HCT116 (cell line): ENCODE results near the gene FXYD4. TPM values are rescaled to one million over a fixed set of nuclear protein-coding genes. Genes with fewer than 3 reads are reported as not detected.
A peak's percentile ranks its signal among the peaks of the same experiment; 100 is the strongest.

ENCODE experiments used
- ATAC-seq: fragments of 200-7000 bp; cut with Tn5 transposase; 2 replicates; pipeline ENCODE4 v1.9.1; 2020; ENCODE audit warnings: mild to moderate bottlenecking, moderate library complexity
- Bru-seq: library from RNA; stranded (reverse); fragments of 400-500 nt; gene quantifications from one replicate; lab custom pipeline; 2021; lab: Mats Ljungman, UMichigan
- BruChase-seq, 2 experiments: library from RNA; stranded (reverse); fragments of 400-500 nt; gene quantifications; one replicate each; lab custom pipeline; 2021; lab: Mats Ljungman, UMichigan
- BruUV-seq: library from RNA; stranded (reverse); fragments of 400-500 nt; replicated peaks from 2 replicates; lab custom pipeline; 2021; lab: Mats Ljungman, UMichigan
- CTCF ChIA-PET: fragments of 300-600 bp; sonication (Branson Sonifier 250); formaldehyde crosslinking; loops from one replicate; lab custom pipeline; 2021; ENCODE audit warnings: antibody characterized with exemption; lab: Charles Lee
- POLR2A ChIA-PET: fragments of 300-600, 350-600 bp; sonication (Branson Sonifier 250); formaldehyde crosslinking; loops from one replicate; lab custom pipeline; 2021; ENCODE audit warnings: antibody characterized with exemption; lab: Charles Lee
- RAD21 ChIA-PET, 2 experiments: fragments of 300-600 bp; sonication (Branson Sonifier 250); formaldehyde crosslinking; loops; one replicate each; lab custom pipeline; 2023; ENCODE audit warnings: low total read pairs in 2 of 2; ENCODE audit not compliant: uncharacterized antibody in 2 of 2, unreplicated experiment in 2 of 2, low non-redundant PET in 1 of 2; lab: Charles Lee
- DNase-seq: peaks from one replicate; pipeline ENCODE4 v3.0.0-alpha.2; 2010; ENCODE audit warnings: low read depth, low spot score
- H2AFZ ChIP-seq: fragments of 200-600 bp; shearing (Covaris generic), sonication (generic); 2 replicates; pipeline ENCODE4 v1.6.1; 2017; ENCODE audit warnings: low read depth, mixed run types, mixed read lengths, antibody characterized with exemption, low read length; ENCODE audit not compliant: poor library complexity, severe bottlenecking
- H3K27ac ChIP-seq: 2 replicates; pipeline ENCODE4 v1.5.1; 2012; ENCODE audit warnings: low read depth, low read length
- H3K27me3 ChIP-seq: fragments of 200-600 bp; sonication (generic); 2 replicates; pipeline ENCODE4 v1.6.1; 2016; ENCODE audit warnings: mixed run types, low read length, mixed read lengths; ENCODE audit not compliant: insufficient read depth
- H3K36me3 ChIP-seq, 2 experiments: fragments of 200-500 bp in 1 of 2; fragments of 200-600 bp in 1 of 2; sonication (Bioruptor generic) in 1 of 2; sonication (generic) in 1 of 2; 2 replicates each; pipeline versions ENCODE4 v1.5.1 to v1.6.1; 2014 to 2016; ENCODE audit warnings: low read length in 2 of 2, inconsistent platforms in 1 of 2, mixed read lengths in 1 of 2, mixed run types in 1 of 2; ENCODE audit not compliant: insufficient read depth in 2 of 2, control insufficient read depth in 1 of 2
- H3K4me1 ChIP-seq, 2 experiments: fragments of 200-600 bp in 1 of 2; sonication (generic) in 1 of 2; 2 replicates each; pipeline versions ENCODE4 v1.5.1 to v1.6.1; 2012 to 2017; ENCODE audit warnings: low read length in 2 of 2, inconsistent platforms in 1 of 2, mild to moderate bottlenecking in 1 of 2, mixed read lengths in 1 of 2, mixed run types in 1 of 2, moderate library complexity in 1 of 2; ENCODE audit not compliant: insufficient read depth in 2 of 2, control insufficient read depth in 1 of 2
- H3K4me2 ChIP-seq: fragments of 200-600 bp; sonication (generic); 2 replicates; pipeline ENCODE4 v1.6.1; 2017; ENCODE audit warnings: mixed run types, low read length, mixed read lengths
- H3K4me3 ChIP-seq, 2 experiments: fragments of 200-600 bp in 1 of 2; sonication (generic) in 1 of 2; replicated peaks in 1 of 2; 2 replicates each; pipeline ENCODE4 v1.5.1; 2011 to 2016; ENCODE audit warnings: low read length in 2 of 2, control low read depth in 1 of 2, low read depth in 1 of 2, mild to moderate bottlenecking in 1 of 2, mixed read lengths in 1 of 2, mixed run types in 1 of 2
- H3K79me2 ChIP-seq: fragments of 200-600 bp; sonication (generic); 2 replicates; pipeline ENCODE4 v1.6.1; 2017; ENCODE audit warnings: mild to moderate bottlenecking, mixed run types, low read length, moderate library complexity, mixed read lengths; ENCODE audit not compliant: insufficient read depth
- H3K9ac ChIP-seq: fragments of 200-600 bp; sonication (generic); 2 replicates; pipeline ENCODE4 v1.6.1; 2016; ENCODE audit warnings: low read length, mixed read lengths
- H3K9me2 ChIP-seq: fragments of 200-600 bp; sonication (generic), shearing (Covaris generic); 2 replicates; pipeline ENCODE4 v1.6.1; 2017; ENCODE audit warnings: mixed run types, mild to moderate bottlenecking, moderate library complexity; ENCODE audit not compliant: insufficient read depth
- H3K9me3 ChIP-seq, 2 experiments: fragments of 200-500 bp in 1 of 2; fragments of 200-600 bp in 1 of 2; sonication (Bioruptor generic) in 1 of 2; sonication (generic) in 1 of 2; 2 replicates each; pipeline ENCODE4 v1.6.1; 2014 to 2017; ENCODE audit warnings: low read length in 2 of 2, mixed read lengths in 2 of 2, inconsistent platforms in 1 of 2, low read depth in 1 of 2, mild to moderate bottlenecking in 1 of 2, mixed run types in 1 of 2, moderate library complexity in 1 of 2; ENCODE audit not compliant: control insufficient read depth in 1 of 2, insufficient read depth in 1 of 2
- H4K20me1 ChIP-seq: fragments of 200-600 bp; sonication (generic), shearing (Covaris generic); 2 replicates; pipeline ENCODE4 v1.6.1; 2017; ENCODE audit warnings: mixed run types, mild to moderate bottlenecking, moderate library complexity; ENCODE audit not compliant: insufficient read depth
- CEBPB ChIP-seq: IDR thresholded peaks from 2 replicates; pipeline ENCODE4 v1.6.1; 2012; ENCODE audit warnings: low read depth
- ELF1 ChIP-seq: IDR thresholded peaks from 2 replicates; pipeline ENCODE4 v1.6.1; 2012; ENCODE audit warnings: low read depth, borderline replicate concordance
- EZH2phosphoT487 ChIP-seq: fragments of 200-600 bp; IDR thresholded peaks from 2 replicates; pipeline ENCODE4 v1.6.1; 2018; ENCODE audit warnings: antibody characterized with exemption, borderline replicate concordance
- FOSL1 ChIP-seq: IDR thresholded peaks from 2 replicates; pipeline ENCODE4 v1.6.1; 2012; ENCODE audit warnings: low read depth
- JUND ChIP-seq: IDR thresholded peaks from 2 replicates; pipeline ENCODE4 v1.6.1; 2012
- POLR2AphosphoS5 ChIP-seq: IDR thresholded peaks from 2 replicates; pipeline ENCODE4 v1.6.1; 2011; ENCODE audit warnings: mild to moderate bottlenecking, low read depth, low read length, moderate library complexity
- SIN3A ChIP-seq: IDR thresholded peaks from 2 replicates; pipeline ENCODE4 v1.6.1; 2012; ENCODE audit warnings: low read depth
- SRF ChIP-seq: IDR thresholded peaks from 2 replicates; pipeline ENCODE4 v1.6.1; 2012; ENCODE audit warnings: low read depth
- TCF7L2 ChIP-seq: IDR thresholded peaks from 2 replicates; pipeline ENCODE4 v1.7.0; 2011; ENCODE audit warnings: borderline replicate concordance, inconsistent platforms; ENCODE audit not compliant: insufficient read depth, insufficient read length; ENCODE audit errors: extremely low read depth
- ZFX ChIP-seq: fragments of 450-650 bp; IDR thresholded peaks from 2 replicates; pipeline ENCODE4 v1.6.1; 2017
- ZNF274 ChIP-seq: fragments of 200-500 bp; sonication (Bioruptor generic); IDR thresholded peaks from 2 replicates; pipeline ENCODE4 v1.6.1; 2014; ENCODE audit warnings: mild to moderate bottlenecking, low read depth, low read length, inconsistent platforms
- intact Hi-C: fragments of 100-400 bp; cut with micrococcal nuclease; formaldehyde crosslinking; loops from 2 replicates; pipeline ENCODE4 v1.10.0; 2022
- long read RNA-seq: library from polyadenylated mRNA; unstranded; transcript quantifications from one replicate; pipeline ENCODE4 v2.0.0, GENCODE V29; 2021; ENCODE audit not compliant: unreplicated experiment
- polyA plus RNA-seq: library from polyadenylated mRNA; unstranded; fragments of >200 nt; gene quantifications from 2 replicates; pipeline ENCODE4 v1.2.1, GENCODE V29; 2012; ENCODE audit warnings: missing spikeins
- total RNA-seq: library from RNA; stranded (reverse); gene quantifications from one replicate; pipeline ENCODE4 v1.2.1, GENCODE V29; 2021; ENCODE audit not compliant: unreplicated experiment
- TF ChIP-seq, protein P1 (sequence below): IDR thresholded peaks from 2 replicates; pipeline ENCODE4 v1.6.1; 2012

FXYD4 gene, protein sequence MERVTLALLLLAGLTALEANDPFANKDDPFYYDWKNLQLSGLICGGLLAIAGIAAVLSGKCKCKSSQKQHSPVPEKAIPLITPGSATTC
- total RNA-seq (0.71 TPM), Bru-seq, nascent RNA (percentile 26 among the genes with signal in this experiment), BruChase-seq, experiment 1, labeled RNA remaining after a 6-hour chase (percentile 12 among the genes with signal in this experiment), BruChase-seq, experiment 2, labeled RNA remaining after a 2-hour chase (percentile 26 among the genes with signal in this experiment)
- polyA plus RNA-seq: 2.2 and 3.4 TPM in 2 replicates
- long read RNA-seq: 0 reads

DNA sequence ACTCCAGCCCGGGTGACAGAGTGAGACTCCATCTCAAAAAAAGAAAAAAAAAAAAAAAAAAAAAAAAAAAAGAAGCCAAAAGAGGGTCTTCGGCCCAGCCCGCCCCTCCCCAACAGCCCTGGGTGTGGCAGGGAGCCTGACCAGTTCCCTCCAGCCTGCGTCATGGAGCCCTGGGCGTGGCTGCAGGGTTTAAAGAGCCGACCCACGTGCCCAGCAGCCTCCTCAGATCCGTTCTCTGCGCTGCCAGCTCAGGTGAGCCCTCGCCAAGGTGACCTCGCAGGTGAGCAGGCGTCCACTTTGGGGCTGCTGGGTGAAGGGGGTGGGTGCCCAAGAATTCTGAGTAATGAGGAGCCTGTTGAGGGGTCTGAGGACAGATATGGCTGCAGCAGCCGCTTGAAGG is at the start of gene FXYD4:
Gene FXYD4 (plus strand): TSS at position 219 of the 400 bp plus-strand sequence. CDS start 2,111 bp downstream, outside the sequence.
- POLR2A ChIA-PET: no interaction called here
- H3K9me3 ChIP-seq: no peaks in the 10 kb centered on the region
- peak; percentile 53; the same call in 1 of the 2 replicates for ATAC-seq
- no peaks in the 10 kb centered on the region for H4K20me1 ChIP-seq
- peaks cover 0 to 4% of the 10 kb centered on the region in 2 experiments; a peak in 1 of 4 replicates for H3K4me1 ChIP-seq
- no TSS peak for BruUV-seq
- CTCF ChIA-PET: no interaction called here
- no peak within 1 kb of the TSS for H3K27ac ChIP-seq
- DNase-seq: no peak
- no peaks in the 10 kb centered on the region for H3K27me3 ChIP-seq
- no peak within 1 kb of the TSS for H3K4me3 ChIP-seq
- no peaks in the 10 kb centered on the region for H3K36me3 ChIP-seq
- H2AFZ ChIP-seq: no peak within 1 kb of the TSS
- H3K9me2 ChIP-seq: no peaks in the 10 kb centered on the region
- intact Hi-C loops: no loop called here
- no peak for TF ChIP-seq SIN3A
- TF ChIP-seq ELF1: no peak
- TF ChIP-seq, protein P1, sequence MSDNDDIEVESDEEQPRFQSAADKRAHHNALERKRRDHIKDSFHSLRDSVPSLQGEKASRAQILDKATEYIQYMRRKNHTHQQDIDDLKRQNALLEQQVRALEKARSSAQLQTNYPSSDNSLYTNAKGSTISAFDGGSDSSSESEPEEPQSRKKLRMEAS: peak; percentile 27; the same call in 1 of the 2 replicates
- no peak for TF ChIP-seq CEBPB
- peak; percentile 31 for TF ChIP-seq TCF7L2
- no peak for TF ChIP-seq SRF
- no peak for TF ChIP-seq EZH2phosphoT487
- no peak for TF ChIP-seq JUND
- no peak for TF ChIP-seq POLR2AphosphoS5
- no peak within 1 kb of the TSS for H3K9ac ChIP-seq
- RAD21 ChIA-PET: no interaction called here
- no peaks in the 10 kb centered on the region for H3K79me2 ChIP-seq
- no peak within 1 kb of the TSS for H3K4me2 ChIP-seq

DNA sequence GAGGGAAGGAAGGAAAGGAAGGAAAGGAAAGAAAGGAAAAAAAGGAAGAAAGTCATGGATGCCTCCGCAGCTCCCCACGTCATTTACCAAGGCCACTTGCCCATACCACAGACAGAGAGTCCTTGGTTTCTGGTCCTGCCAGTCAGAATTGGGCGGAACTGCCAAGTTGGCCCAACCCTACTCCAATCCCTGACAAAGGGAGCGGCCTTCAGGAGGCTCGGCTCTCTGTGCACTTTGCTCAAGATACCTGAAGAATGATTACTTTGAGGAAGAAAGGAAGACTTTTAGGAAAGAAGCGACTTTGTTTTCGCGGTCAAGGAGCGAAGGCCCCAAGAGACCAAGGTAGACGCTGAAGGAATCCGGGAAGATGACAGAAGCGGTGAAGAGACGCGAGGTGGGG is 49.1 kb upstream of the FXYD4 start:
- H3K27ac ChIP-seq: no peak overlapping the region
- BruUV-seq: no TSS peak
- intact Hi-C loops: no loop called here
- no peak for TF ChIP-seq ZNF274
- no peak for TF ChIP-seq CEBPB
- no peak for TF ChIP-seq ZFX
- no peak for TF ChIP-seq FOSL1
- TF ChIP-seq EZH2phosphoT487: no peak
- no peaks in the 10 kb centered on the region for H3K79me2 ChIP-seq
- ATAC-seq: no peak
- ChIA-PET CTCF (no interaction called here), RAD21 (no interaction called here), POLR2A (no interaction called here)
- H2AFZ ChIP-seq: peak overlapping the region; percentile 68
- no peaks in the 10 kb centered on the region for H3K27me3 ChIP-seq
- H3K4me1 ChIP-seq: peaks cover 0 to 14% of the 10 kb centered on the region in 2 experiments; a peak in 2 of 4 replicates
- H3K4me2 ChIP-seq: peak overlapping the region; percentile 50
- no peaks in the 10 kb centered on the region for H3K9me3 ChIP-seq
- H3K36me3 ChIP-seq: no peaks in the 10 kb centered on the region
- H3K9ac ChIP-seq: no peak overlapping the region
- DNase-seq: no peak
- H3K9me2 ChIP-seq: no peaks in the 10 kb centered on the region
- H3K4me3 ChIP-seq: no peak overlapping the region
- no peaks in the 10 kb centered on the region for H4K20me1 ChIP-seq
